Measurements from ENCODE around the gene FBXO38.

FBXO38 gene

DNA sequence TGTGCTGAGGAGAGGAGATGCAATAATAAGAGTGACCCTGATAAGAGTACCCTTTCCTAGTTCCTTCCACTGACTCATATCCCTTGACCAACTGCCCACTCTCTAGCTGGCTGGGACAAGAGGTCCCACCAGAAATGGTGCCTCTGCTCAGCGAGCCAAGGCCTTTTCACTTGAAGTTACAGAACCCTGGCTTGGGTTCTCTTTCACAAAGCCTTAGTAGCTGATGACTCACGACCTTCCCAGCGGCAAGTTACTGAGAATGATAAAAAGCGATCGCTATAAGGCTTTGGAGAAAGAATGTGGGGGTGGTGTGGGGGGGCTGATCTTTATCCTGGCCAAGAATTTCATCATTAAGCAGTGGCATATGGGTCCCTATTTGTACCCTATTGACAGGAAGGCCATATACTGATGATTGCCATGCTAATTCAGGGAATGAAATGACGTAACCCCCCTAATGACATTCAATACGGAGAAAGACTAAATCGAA, 90.3 kb downstream of the FBXO38 start:
- DNase-seq (ENCODE audit: low spot score) = no peak

DNA sequence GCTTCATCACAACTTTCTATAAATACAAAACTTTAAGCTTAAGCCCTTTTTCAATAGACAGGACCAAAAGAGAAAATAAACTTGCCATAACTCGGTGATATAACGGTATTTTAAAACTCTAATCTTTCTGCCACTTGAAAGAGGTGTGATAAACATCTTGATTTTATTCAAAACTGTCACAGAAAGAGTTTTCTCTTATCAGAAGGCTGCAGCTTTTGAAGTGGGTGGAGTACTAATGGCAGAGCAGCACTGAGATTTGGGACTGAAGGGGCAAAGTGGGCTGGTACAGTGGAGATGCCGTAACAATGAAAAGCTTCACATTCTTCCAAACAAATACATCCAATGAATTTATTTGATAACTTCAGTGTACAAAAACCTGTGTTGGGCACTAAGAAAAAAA, 92.5 kb downstream of the FBXO38 start:
- DNase-seq (ENCODE audit: low spot score) = no peak

DNA sequence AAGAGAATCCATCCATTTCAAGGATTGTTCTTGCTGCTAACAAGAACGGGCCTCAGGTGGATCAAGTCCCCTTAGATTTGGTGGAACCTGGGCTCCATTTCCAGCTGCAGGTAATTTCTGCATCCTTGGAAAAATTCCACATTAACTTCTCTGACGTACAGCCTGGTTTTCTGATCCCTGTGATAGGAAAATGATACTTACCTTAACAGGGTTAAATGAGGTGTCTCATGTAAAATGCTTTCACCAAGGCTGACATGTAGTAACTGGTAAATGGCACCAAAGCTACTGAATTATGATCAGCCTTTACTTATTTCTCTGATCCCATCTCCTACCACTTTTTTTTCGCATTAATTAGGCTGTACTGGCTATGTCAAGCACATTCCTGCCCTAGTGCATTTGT, 93.7 kb downstream of the FBXO38 start:
- DNase-seq (ENCODE audit: low spot score) = no peak

DNA sequence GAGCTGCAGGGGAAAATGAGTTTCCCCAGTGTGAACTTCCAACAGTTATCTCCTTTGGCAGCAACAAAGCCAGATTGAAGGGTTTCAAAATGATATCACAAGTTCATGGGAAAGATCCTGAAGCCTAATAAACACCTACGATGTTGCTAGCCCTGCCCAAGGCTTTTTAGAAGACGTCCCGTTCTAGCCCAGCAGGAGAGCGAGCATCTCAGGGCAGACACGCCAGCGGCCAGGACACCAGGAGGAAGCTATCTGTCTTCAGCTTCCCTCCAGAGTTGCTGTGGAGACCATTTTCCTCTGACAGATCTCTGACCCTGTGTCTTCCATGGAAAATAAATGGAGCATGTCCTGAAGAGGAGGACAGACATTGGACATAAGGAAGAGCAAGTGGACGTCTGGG, 98.4 kb downstream of the FBXO38 start:
- DNase-seq (ENCODE audit: low spot score) = no peak

DNA sequence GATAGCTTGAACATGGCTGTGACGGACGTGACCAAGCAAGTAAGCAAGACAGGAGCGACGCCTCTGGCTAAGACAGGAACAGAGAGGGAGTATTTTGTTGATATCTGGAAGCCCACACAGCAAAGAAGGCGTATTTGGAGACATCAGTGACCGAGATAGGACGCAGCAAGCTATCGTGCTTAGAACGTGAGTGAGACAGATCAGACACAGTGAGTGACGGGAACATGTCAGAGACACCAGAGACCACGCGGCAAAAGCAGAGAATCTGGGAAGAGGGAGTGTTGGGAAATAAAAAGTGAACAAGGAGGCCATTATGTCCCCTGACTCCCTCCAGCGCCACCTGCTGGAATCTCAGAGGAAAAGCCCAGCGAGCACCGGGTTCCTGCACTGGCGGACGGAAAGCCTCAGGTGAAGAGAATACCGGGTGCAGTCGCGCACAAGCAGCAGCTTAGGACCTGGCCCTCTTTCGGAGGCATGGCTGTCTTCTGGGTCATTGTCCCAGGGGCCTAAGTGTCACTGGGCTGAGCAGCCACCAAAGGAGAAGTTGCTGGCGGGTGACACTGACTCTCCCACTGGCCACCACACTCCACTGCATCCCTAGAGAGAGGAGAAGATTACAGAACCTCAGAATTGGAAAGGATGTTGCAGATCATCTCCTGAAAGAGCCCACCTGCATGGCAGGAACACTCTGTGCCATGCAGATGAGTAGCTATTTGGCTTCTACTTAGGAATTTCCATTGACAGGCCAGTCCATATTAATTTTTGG, 99.1 kb downstream of the FBXO38 start:
- DNase-seq (ENCODE audit: low spot score) = peak; percentile 66

GRCh38 chr5:148483750-148484149, 100.0 kb downstream of the FBXO38 start:
- DNase-seq (ENCODE audit: low spot score) = no peak

- no peak for DNase-seq (ENCODE audit: low spot score)
Observed at GRCh38 chr5:148484651-148485050, 100.9 kb downstream of the FBXO38 start.

DNA sequence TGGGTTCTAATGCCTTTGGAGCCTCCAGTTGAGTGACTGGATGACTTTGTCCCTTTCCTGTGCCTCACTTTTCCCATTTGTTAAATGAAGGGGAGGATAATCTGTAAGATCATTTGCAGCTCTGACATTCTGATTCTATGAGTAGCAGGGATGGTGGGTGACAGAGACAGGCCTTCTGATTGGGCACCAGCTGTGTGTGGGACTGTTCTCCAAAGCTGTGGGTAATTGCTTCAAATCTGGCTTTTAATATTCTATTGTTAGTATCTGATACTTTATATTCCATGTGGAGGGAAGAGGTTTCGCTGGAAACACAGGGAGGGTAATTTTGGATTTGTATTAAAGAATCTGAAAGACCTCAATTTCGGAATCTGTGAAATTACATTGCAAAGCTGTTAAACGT, 102.7 kb downstream of the FBXO38 start:
- DNase-seq (ENCODE audit: low spot score) = no peak

- DNase-seq (ENCODE audit: low spot score) = no peak
Observed at GRCh38 chr5:148488757-148489156, 105.0 kb downstream of the FBXO38 start.

DNA sequence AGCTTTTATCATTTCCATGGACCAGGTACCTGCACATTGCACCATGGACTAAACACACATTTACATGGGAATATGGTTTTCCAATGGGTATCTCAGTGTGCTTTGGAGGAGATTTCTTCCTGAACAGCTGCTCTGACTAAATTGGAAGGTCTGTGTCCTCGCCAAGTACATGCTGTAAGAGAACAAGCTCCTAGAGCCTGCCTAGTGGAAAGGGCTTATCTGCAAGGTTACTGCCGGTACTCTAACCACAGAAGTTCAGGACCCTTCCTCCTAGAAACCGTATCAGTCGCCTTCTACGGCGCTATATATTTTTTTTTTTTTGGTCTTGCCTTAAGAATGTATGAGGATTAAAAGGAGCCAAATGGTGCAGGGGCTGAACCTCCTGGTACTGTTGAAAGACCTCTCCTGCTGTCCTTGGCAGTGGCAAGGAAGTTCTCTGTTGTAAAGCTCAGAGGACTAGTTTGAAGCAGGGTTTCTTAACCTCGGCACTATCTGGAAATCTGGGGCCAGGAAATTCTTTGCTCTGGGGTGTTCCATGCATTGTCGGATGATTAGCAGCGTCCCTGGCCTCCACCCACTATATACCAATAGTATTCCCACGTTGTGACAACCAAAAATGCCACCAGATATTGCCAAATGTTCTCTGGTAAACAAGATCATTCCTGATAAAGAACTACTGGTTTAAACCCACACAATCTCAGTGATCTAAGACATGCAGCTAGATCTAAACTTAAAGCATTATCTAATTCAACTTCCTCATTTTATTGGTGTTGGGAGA, 107.4 kb downstream of the FBXO38 start:
- no peak for DNase-seq (ENCODE audit: low spot score)

DNA sequence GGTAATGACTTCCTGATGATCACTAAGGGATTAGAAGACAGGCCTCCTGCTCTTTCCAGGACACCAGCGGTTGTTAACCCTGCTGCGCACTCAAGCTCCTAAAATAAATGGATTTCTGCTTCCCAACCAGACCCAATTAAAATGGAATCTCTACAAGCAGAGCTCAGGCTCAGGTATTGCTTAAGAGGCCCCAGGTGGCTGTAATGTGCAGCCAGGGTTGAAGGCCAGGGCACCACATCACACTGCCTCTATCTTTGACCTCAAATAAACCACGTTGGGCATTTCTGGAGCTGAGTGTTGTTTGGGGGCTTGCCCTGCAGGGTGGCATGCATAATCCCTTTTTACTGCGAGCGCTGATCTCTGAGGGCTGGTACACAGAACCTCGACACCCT, 108.0 kb downstream of the FBXO38 start:
- DNase-seq (ENCODE audit: low spot score) = no peak

DNA sequence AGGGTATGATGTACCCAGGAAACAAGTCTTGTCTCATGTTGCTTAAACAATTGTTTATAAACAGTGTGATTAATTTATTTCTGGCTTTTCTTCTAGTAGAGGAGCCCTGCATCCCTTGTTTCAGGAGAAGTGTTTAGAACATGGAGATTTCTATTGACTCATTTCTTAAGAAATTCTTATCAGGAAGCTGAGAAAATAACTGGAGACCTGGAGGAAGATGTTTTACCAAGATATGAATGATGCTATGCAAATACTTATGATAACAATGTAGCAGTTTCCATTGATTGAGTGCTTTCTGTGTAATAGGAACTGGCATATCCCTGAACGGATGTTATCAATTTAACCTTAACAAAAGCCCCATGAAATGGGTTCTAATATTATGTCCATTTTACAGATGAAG, 108.6 kb downstream of the FBXO38 start:
- DNase-seq (ENCODE audit: low spot score) = no peak
